Fibroblast of mammary gland (primary cell): ENCODE data around the gene IFNG.

Experiments used
- DNase-seq: peaks from one replicate; pipeline ENCODE4 v3.0.0-alpha.2; 2010; ENCODE audit warnings: low read depth
- H3K4me3 ChIP-seq: 2 replicates; pipeline ENCODE4 v1.5.1; 2011; ENCODE audit warnings: low read depth, mild to moderate bottlenecking, low read length, moderate library complexity; ENCODE audit not compliant: control insufficient read depth
- CTCF ChIP-seq: conservative IDR thresholded peaks from 2 replicates; pipeline ENCODE4 v1.5.1; 2011; ENCODE audit warnings: low read depth, low read length, inconsistent platforms; ENCODE audit not compliant: control insufficient read depth, insufficient read depth

IFNG gene

GRCh38 chr12:68156636-68157035 is 2.9 kb downstream of the IFNG start:
- no peak overlapping the region for H3K4me3 ChIP-seq
- no peak for TF ChIP-seq CTCF
- no peak for DNase-seq

GRCh38 chr12:68154779-68155178 is 4.8 kb downstream of the IFNG start:
- H3K4me3 ChIP-seq, result no peak overlapping the region
- DNase-seq, result no peak
- TF ChIP-seq CTCF, result no peak

GRCh38 chr12:68148261-68148951 is 11.1 kb downstream of the IFNG start:
- no peak for TF ChIP-seq CTCF
- no peak overlapping the region for H3K4me3 ChIP-seq
- no peak for DNase-seq

GRCh38 chr12:68140556-68140955 is 19.0 kb downstream of the IFNG start:
- no peak overlapping the region for H3K4me3 ChIP-seq
- TF ChIP-seq CTCF, result no peak
- DNase-seq, result no peak

- no peak for TF ChIP-seq CTCF
- no peak for DNase-seq
- H3K4me3 ChIP-seq, result no peak overlapping the region
Measured at GRCh38 chr12:68139941-68140340, 19.6 kb downstream of the IFNG start.

GRCh38 chr12:68139001-68139400 is 20.5 kb downstream of the IFNG start:
- DNase-seq, result no peak
- TF ChIP-seq CTCF, result no peak
- H3K4me3 ChIP-seq, result no peak overlapping the region

- TF ChIP-seq CTCF, result no peak
- DNase-seq, result no peak
- H3K4me3 ChIP-seq, result no peak overlapping the region
Measured at GRCh38 chr12:68138480-68138879, 21.1 kb downstream of the IFNG start.
